ENCODE measurements around the gene NHERF2. TPM values are rescaled to one million over a fixed set of nuclear protein-coding genes. Genes with fewer than 3 reads are reported as not detected.

NHERF2 gene
- total and polyA plus RNA-seq, 9 of the 15 experiments (the other 6 are each of a cell fraction or from before 2014, with no cell fraction given) = 0.15 to 42.0 (median 12.5) TPM

- no peak for FAIRE-seq
- Histone ChIP-seq H3K36me3 (ENCODE audit: control insufficient read depth, insufficient read depth, low read length) (peaks cover 35% of the 10 kb centered on the region; the same call in 1 of the 3 replicates), H2AFZ (ENCODE audit: low read depth, low read length) (no peak overlapping the region), H3K4me2 (ENCODE audit: insufficient read depth, low read length) (no peak overlapping the region), H3K4me1 (replicated peaks in 1 of 2; ENCODE audit: control insufficient read depth in 2 of 2, insufficient read depth in 2 of 2, low read length in 2 of 2) (peaks cover 0 to 55% of the 10 kb centered on the region in 2 experiments; a peak in 2 of 5 replicates), H3K4me3 (no peak overlapping the region), H3K27me3 (ENCODE audit: control insufficient read depth in 2 of 2, insufficient read depth in 2 of 2, low read length in 2 of 2) (no peaks in the 10 kb centered on the region), H3K9me1 (ENCODE audit: control insufficient read depth, insufficient read depth, low read length) (no peaks in the 10 kb centered on the region), H3K9ac (ENCODE audit: insufficient read depth in 1 of 2, low read depth in 2 of 2, low read length in 2 of 2) (peak overlapping the region in 1 of 2 experiments; percentile 64; a peak in 2 of 4 replicates), H3K27ac (ENCODE audit: extremely low read depth, low read depth, low read length) (no peak overlapping the region), H4K20me1 (replicated peaks; ENCODE audit: control insufficient read depth, insufficient read depth, low read length) (peaks cover 4% of the 10 kb centered on the region; the same call in 1 of the 2 replicates), H3K9me3 (replicated peaks; ENCODE audit: control insufficient read depth, insufficient read depth, low read depth, low read length) (no peaks in the 10 kb centered on the region), H3K79me2 (ENCODE audit: control insufficient read depth, insufficient read depth, low read length) (no peaks in the 10 kb centered on the region)
- BruUV-seq (replicated peaks) = no TSS peak
- in situ Hi-C loops (cut with MboI) (no loop called here), intact Hi-C loops (cut with micrococcal nuclease) (no loop called here)
- ATAC-seq = peak; percentile 81
- ChIA-PET POLR2A (interaction anchor here (0.8 to 1.3 kb wide), 2 partner anchors 9 to 14 kb away, joined by 3 to 6 read pairs; partner anchors contain the start of genes NTHL1 and TSC2), CTCF (ENCODE audit: low intra/inter-chr PET ratio) (interaction anchor here (0.5 to 0.7 kb wide), 2 partner anchors 33 to 190 kb away, joined by 3 to 4 read pairs; no protein-coding TSS in a partner anchor)
- TF ChIP-seq CTCF (IDR thresholded peaks at IDR 0.05 in 2 of 3, conservative IDR thresholded peaks at IDR 0.05 in 1 of 3; ENCODE audit: insufficient read depth in 2 of 3, low read depth in 1 of 3, low read length in 3 of 3) (peak; percentile 27 to 36 (median 30); a peak in 2 of 6 replicates), MTA3 (IDR thresholded peaks at IDR 0.05; ENCODE audit: borderline replicate concordance) (no peak)
- DNase-seq (ENCODE audit: extremely low read depth in 1 of 4, low spot score in 3 of 4) = peak in 1 of 4 experiments; percentile 27
- WGBS (ENCODE audit: insufficient coverage, low coverage, missing lambda C conversion rate) = 89% methylated on average over 17 of the region's 19 CpGs
Measured at GRCh38 chr16:2056681-2057407, 30.1 kb downstream of the NHERF2 start.

Data from K562 (cell line).